ENCODE data around the gene ACTRT2.

ACTRT2 gene

GRCh38 chr1:2983706-2984398, 37.4 kb upstream of the ACTRT2 start:
- no peak for DNase-seq (ENCODE audit: low spot score)

- no peak for DNase-seq (ENCODE audit: low spot score)
Measured at GRCh38 chr1:2984399-2985061, 36.7 kb upstream of the ACTRT2 start.

- DNase-seq (ENCODE audit: low spot score), result no peak
Measured at GRCh38 chr1:2985067-2985561, 36.2 kb upstream of the ACTRT2 start.

- no peak for DNase-seq (ENCODE audit: low spot score)
Measured at GRCh38 chr1:2985694-2986548, 35.3 kb upstream of the ACTRT2 start.

- no peak for DNase-seq (ENCODE audit: low spot score)
Measured at GRCh38 chr1:2986549-2987305, 34.5 kb upstream of the ACTRT2 start.

GRCh38 chr1:2987773-2988172, 33.5 kb upstream of the ACTRT2 start:
- no peak for DNase-seq (ENCODE audit: low spot score)

GRCh38 chr1:2988256-2988655, 33.0 kb upstream of the ACTRT2 start:
- DNase-seq (ENCODE audit: low spot score), result no peak

- no peak for DNase-seq (ENCODE audit: low spot score)
Measured at GRCh38 chr1:2989185-2989584, 32.1 kb upstream of the ACTRT2 start.

- DNase-seq (ENCODE audit: low spot score), result no peak
Measured at GRCh38 chr1:2989976-2990375, 31.3 kb upstream of the ACTRT2 start.

GRCh38 chr1:2990376-2991115, 30.7 kb upstream of the ACTRT2 start:
- DNase-seq (ENCODE audit: low spot score), result no peak

GRCh38 chr1:2991753-2992495, 29.3 kb upstream of the ACTRT2 start:
- no peak for DNase-seq (ENCODE audit: low spot score)

- DNase-seq (ENCODE audit: low spot score), result no peak
Measured at GRCh38 chr1:2998503-2999100, 22.7 kb upstream of the ACTRT2 start.

GRCh38 chr1:2999138-2999537, 22.1 kb upstream of the ACTRT2 start:
- no peak for DNase-seq (ENCODE audit: low spot score)

- DNase-seq (ENCODE audit: low spot score), result no peak
Measured at GRCh38 chr1:2999571-2999970, 21.7 kb upstream of the ACTRT2 start.

- no peak for DNase-seq (ENCODE audit: low spot score)
Measured at GRCh38 chr1:3000214-3000613, 21.1 kb upstream of the ACTRT2 start.

GRCh38 chr1:3000671-3001470, 20.4 kb upstream of the ACTRT2 start:
- DNase-seq (ENCODE audit: low spot score), result no peak

GRCh38 chr1:3001471-3002348, 19.6 kb upstream of the ACTRT2 start:
- DNase-seq (ENCODE audit: low spot score), result no peak

GRCh38 chr1:3002349-3003038, 18.8 kb upstream of the ACTRT2 start:
- DNase-seq (ENCODE audit: low spot score), result no peak
